GM18502 (cell line): ENCODE measurements around the gene GTF2A1.
"Not testable (repeated sequence)": the region's sequence is repeated elsewhere in the genome, so short reads cannot be mapped to it uniquely, and the experiment has no call there.

ENCODE experiments used
- ATAC-seq: cut with Tn5 transposase; IDR thresholded peaks from one replicate; pipeline ENCODE4 v1.9.1; 2021; ENCODE audit warnings: mild to moderate bottlenecking; ENCODE audit not compliant: unreplicated experiment, poor library complexity

GTF2A1 gene

GRCh38 chr14:81220830-81221578 is at the start of gene GTF2A1:
Gene GTF2A1 (minus strand): TSS chr14:81220959. CDS start chr14:81220518, 441 bp downstream.
- peak; percentile 75 for ATAC-seq

- no peak for ATAC-seq
Observed at GRCh38 chr14:81269979-81270375, 49.2 kb upstream of the GTF2A1 start.

- peak; percentile 84 for ATAC-seq
Observed at GRCh38 chr14:81269100-81269978, 48.6 kb upstream of the GTF2A1 start.

GRCh38 chr14:81268016-81268416 is 47.3 kb upstream of the GTF2A1 start:
- ATAC-seq = peak; percentile 48

GRCh38 chr14:81265636-81266169 is 44.9 kb upstream of the GTF2A1 start:
- no peak for ATAC-seq

- ATAC-seq = no peak
Observed at GRCh38 chr14:81264671-81265070, 43.9 kb upstream of the GTF2A1 start.

- ATAC-seq = no peak
Observed at GRCh38 chr14:81263777-81264410, 43.1 kb upstream of the GTF2A1 start.

GRCh38 chr14:81261176-81261575 is 40.4 kb upstream of the GTF2A1 start:
- no peak for ATAC-seq

- no peak for ATAC-seq
Observed at GRCh38 chr14:81260732-81261131, 40.0 kb upstream of the GTF2A1 start.

- peak; percentile 73 for ATAC-seq
Observed at GRCh38 chr14:81256289-81256960, 35.7 kb upstream of the GTF2A1 start.

GRCh38 chr14:81252278-81252677 is 31.5 kb upstream of the GTF2A1 start:
- ATAC-seq = no peak

GRCh38 chr14:81247271-81247766 is 26.6 kb upstream of the GTF2A1 start:
- ATAC-seq = no peak

GRCh38 chr14:81246461-81247270 is 25.9 kb upstream of the GTF2A1 start:
- no peak for ATAC-seq

GRCh38 chr14:81245771-81246170 is 25.0 kb upstream of the GTF2A1 start:
- no peak for ATAC-seq

GRCh38 chr14:81244431-81244830 is 23.7 kb upstream of the GTF2A1 start:
- ATAC-seq = not testable (repeated sequence)

- no peak for ATAC-seq
Observed at GRCh38 chr14:81243499-81243898, 22.7 kb upstream of the GTF2A1 start.

- not testable (repeated sequence) for ATAC-seq
Observed at GRCh38 chr14:81236849-81237248, 16.1 kb upstream of the GTF2A1 start.

- ATAC-seq = no peak
Observed at GRCh38 chr14:81236138-81236537, 15.4 kb upstream of the GTF2A1 start.

- no peak for ATAC-seq
Observed at GRCh38 chr14:81235096-81235495, 14.3 kb upstream of the GTF2A1 start.
